Sigmoid colon (tissue), 3 donors: ENCODE measurements around the gene FN3K.

Source experiments
- POLR2A ChIP-seq, 2 donors: fragments of 450-650 bp; IDR thresholded peaks; one replicate each; pipeline ENCODE4 v1.6.1; 2016; ENCODE audit warnings: antibody characterized with exemption in 2 of 2, mild to moderate bottlenecking in 2 of 2, moderate library complexity in 2 of 2
- TF ChIP-seq, protein P1 (sequence below), 4 experiments: fragments of 450-650 bp in 3 of 4; fragments of 200-600 bp in 1 of 4; IDR thresholded peaks; one replicate each; pipeline ENCODE4 v1.5.1; 2016 to 2019; ENCODE audit warnings: antibody characterized with exemption in 4 of 4, mild to moderate bottlenecking in 3 of 4, moderate library complexity in 2 of 4

GRCh38 chr17:82734987-82735866 is at the start of gene FN3K:
- no peak for TF ChIP-seq POLR2A (IDR thresholded peaks at IDR 0.05)
- TF ChIP-seq, protein P1, sequence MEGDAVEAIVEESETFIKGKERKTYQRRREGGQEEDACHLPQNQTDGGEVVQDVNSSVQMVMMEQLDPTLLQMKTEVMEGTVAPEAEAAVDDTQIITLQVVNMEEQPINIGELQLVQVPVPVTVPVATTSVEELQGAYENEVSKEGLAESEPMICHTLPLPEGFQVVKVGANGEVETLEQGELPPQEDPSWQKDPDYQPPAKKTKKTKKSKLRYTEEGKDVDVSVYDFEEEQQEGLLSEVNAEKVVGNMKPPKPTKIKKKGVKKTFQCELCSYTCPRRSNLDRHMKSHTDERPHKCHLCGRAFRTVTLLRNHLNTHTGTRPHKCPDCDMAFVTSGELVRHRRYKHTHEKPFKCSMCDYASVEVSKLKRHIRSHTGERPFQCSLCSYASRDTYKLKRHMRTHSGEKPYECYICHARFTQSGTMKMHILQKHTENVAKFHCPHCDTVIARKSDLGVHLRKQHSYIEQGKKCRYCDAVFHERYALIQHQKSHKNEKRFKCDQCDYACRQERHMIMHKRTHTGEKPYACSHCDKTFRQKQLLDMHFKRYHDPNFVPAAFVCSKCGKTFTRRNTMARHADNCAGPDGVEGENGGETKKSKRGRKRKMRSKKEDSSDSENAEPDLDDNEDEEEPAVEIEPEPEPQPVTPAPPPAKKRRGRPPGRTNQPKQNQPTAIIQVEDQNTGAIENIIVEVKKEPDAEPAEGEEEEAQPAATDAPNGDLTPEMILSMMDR (IDR thresholded peaks at IDR 0.05) = no peak
